ENCODE measurements around the gene OR9Q1.
"Not testable (repeated sequence)": the region's sequence is repeated elsewhere in the genome, so short reads cannot be mapped to it uniquely, and the experiment has no call there.

OR9Q1 gene

GRCh38 chr11:58023435-58023931 lies at the start of gene OR9Q1:
Gene OR9Q1 (plus strand): TSS chr11:58023881. CDS start chr11:58179445, 155,564 bp downstream.
- DNase-seq (ENCODE audit: low read depth, low spot score): no peak

GRCh38 chr11:57974132-57974531 lies 49.5 kb upstream of the OR9Q1 start:
- DNase-seq (ENCODE audit: low read depth, low spot score): no peak

GRCh38 chr11:57974848-57975601 lies 48.7 kb upstream of the OR9Q1 start:
- no peak for DNase-seq (ENCODE audit: low read depth, low spot score)

- peak; percentile 13 for DNase-seq (ENCODE audit: low read depth, low spot score)
These were observed 46.0 kb upstream of the OR9Q1 start for GRCh38 chr11:57977709-57978108.

- no peak for DNase-seq (ENCODE audit: low read depth, low spot score)
These were observed 44.8 kb upstream of the OR9Q1 start for GRCh38 chr11:57978686-57979531.

GRCh38 chr11:57979532-57980079 lies 44.1 kb upstream of the OR9Q1 start:
- DNase-seq (ENCODE audit: low read depth, low spot score): no peak

- DNase-seq (ENCODE audit: low read depth, low spot score): no peak
These were observed 43.5 kb upstream of the OR9Q1 start for GRCh38 chr11:57980201-57980600.

- no peak for DNase-seq (ENCODE audit: low read depth, low spot score)
These were observed 42.1 kb upstream of the OR9Q1 start for GRCh38 chr11:57981536-57981935.

GRCh38 chr11:57982776-57983175 lies 40.9 kb upstream of the OR9Q1 start:
- DNase-seq (ENCODE audit: low read depth, low spot score): no peak

- DNase-seq (ENCODE audit: low read depth, low spot score): no peak
These were observed 40.5 kb upstream of the OR9Q1 start for GRCh38 chr11:57983191-57983590.

GRCh38 chr11:57999523-57999922 lies 24.2 kb upstream of the OR9Q1 start:
- not testable (repeated sequence) for DNase-seq (ENCODE audit: low read depth, low spot score)

- not testable (repeated sequence) for DNase-seq (ENCODE audit: low read depth, low spot score)
These were observed 23.7 kb upstream of the OR9Q1 start for GRCh38 chr11:58000021-58000420.

- DNase-seq (ENCODE audit: low read depth, low spot score): no peak
These were observed 23.0 kb upstream of the OR9Q1 start for GRCh38 chr11:58000699-58001098.

- DNase-seq (ENCODE audit: low read depth, low spot score): no peak
These were observed 20.6 kb upstream of the OR9Q1 start for GRCh38 chr11:58003036-58003435.

- no peak for DNase-seq (ENCODE audit: low read depth, low spot score)
These were observed 20.1 kb upstream of the OR9Q1 start for GRCh38 chr11:58003591-58003990.

GRCh38 chr11:58004664-58005063 lies 19.0 kb upstream of the OR9Q1 start:
- no peak for DNase-seq (ENCODE audit: low read depth, low spot score)

GRCh38 chr11:58006940-58007339 lies 16.7 kb upstream of the OR9Q1 start:
- DNase-seq (ENCODE audit: low read depth, low spot score): no peak

- DNase-seq (ENCODE audit: low read depth, low spot score): no peak
These were observed 11.9 kb upstream of the OR9Q1 start for GRCh38 chr11:58011771-58012170.

GRCh38 chr11:58024601-58025091 lies 965 bp downstream of the OR9Q1 start:
- no peak for DNase-seq (ENCODE audit: low read depth, low spot score)

GRCh38 chr11:58027341-58027740 lies 3.7 kb downstream of the OR9Q1 start:
- no peak for DNase-seq (ENCODE audit: low read depth, low spot score)

GRCh38 chr11:58028687-58029411 lies 5.2 kb downstream of the OR9Q1 start:
- no peak for DNase-seq (ENCODE audit: low read depth, low spot score)

Data from ELF-1 (cell line).